GM06990 (cell line): ENCODE data around the gene KCTD2.
A peak's percentile ranks its signal among the peaks of the same experiment; 100 is the strongest.

Experiments
- DNase-seq: peaks from one replicate; pipeline ENCODE4 v3.0.0-alpha.2; 2011; ENCODE audit not compliant: insufficient read length; ENCODE audit errors: extremely low read depth
- H3K27me3 ChIP-seq: replicated peaks from 2 replicates; pipeline ENCODE4 v1.6.0; 2011; ENCODE audit warnings: low read length; ENCODE audit not compliant: control insufficient read depth, insufficient read depth
- H3K36me3 ChIP-seq: 2 replicates; pipeline ENCODE4 v1.5.1; 2011; ENCODE audit warnings: low read length; ENCODE audit not compliant: control insufficient read depth, insufficient read depth
- H3K4me3 ChIP-seq: replicated peaks from 2 replicates; pipeline ENCODE4 v1.5.1; 2011; ENCODE audit warnings: low read depth, mild to moderate bottlenecking, control low read depth, low read length
- TF ChIP-seq, protein P1 (sequence below): IDR thresholded peaks from 2 replicates; pipeline ENCODE4 v1.5.1; 2011; ENCODE audit warnings: low read length, control low read depth, mild to moderate bottlenecking, inconsistent platforms; ENCODE audit not compliant: insufficient read depth, poor library complexity, severe bottlenecking

The KCTD2 gene

DNA sequence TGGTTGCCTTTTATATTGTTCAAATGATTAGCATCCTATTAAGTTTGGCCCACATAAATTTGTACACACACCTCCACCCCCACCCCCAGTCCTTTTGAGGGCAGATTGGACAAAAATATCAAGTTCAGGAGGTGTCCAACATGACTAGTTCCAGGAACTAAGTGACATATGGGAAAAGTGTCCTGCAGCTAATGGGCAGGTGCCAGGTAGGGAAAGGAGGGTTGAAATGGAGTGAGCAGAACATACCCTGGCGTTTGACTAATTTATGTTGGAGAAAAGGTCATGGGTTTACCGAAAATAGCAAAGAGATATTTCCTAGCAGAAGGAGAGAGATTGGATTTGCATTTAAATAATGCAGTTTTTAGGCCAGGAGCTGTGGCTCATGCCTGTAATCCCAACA lies 4.9 kb downstream of the KCTD2 start:
- Histone ChIP-seq H3K4me3 (no peak overlapping the region), H3K27me3 (no peaks in the 10 kb centered on the region), H3K36me3 (peaks cover 5% of the 10 kb centered on the region)
- DNase-seq = no peak
- TF ChIP-seq, protein P1, sequence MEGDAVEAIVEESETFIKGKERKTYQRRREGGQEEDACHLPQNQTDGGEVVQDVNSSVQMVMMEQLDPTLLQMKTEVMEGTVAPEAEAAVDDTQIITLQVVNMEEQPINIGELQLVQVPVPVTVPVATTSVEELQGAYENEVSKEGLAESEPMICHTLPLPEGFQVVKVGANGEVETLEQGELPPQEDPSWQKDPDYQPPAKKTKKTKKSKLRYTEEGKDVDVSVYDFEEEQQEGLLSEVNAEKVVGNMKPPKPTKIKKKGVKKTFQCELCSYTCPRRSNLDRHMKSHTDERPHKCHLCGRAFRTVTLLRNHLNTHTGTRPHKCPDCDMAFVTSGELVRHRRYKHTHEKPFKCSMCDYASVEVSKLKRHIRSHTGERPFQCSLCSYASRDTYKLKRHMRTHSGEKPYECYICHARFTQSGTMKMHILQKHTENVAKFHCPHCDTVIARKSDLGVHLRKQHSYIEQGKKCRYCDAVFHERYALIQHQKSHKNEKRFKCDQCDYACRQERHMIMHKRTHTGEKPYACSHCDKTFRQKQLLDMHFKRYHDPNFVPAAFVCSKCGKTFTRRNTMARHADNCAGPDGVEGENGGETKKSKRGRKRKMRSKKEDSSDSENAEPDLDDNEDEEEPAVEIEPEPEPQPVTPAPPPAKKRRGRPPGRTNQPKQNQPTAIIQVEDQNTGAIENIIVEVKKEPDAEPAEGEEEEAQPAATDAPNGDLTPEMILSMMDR = no peak

DNA sequence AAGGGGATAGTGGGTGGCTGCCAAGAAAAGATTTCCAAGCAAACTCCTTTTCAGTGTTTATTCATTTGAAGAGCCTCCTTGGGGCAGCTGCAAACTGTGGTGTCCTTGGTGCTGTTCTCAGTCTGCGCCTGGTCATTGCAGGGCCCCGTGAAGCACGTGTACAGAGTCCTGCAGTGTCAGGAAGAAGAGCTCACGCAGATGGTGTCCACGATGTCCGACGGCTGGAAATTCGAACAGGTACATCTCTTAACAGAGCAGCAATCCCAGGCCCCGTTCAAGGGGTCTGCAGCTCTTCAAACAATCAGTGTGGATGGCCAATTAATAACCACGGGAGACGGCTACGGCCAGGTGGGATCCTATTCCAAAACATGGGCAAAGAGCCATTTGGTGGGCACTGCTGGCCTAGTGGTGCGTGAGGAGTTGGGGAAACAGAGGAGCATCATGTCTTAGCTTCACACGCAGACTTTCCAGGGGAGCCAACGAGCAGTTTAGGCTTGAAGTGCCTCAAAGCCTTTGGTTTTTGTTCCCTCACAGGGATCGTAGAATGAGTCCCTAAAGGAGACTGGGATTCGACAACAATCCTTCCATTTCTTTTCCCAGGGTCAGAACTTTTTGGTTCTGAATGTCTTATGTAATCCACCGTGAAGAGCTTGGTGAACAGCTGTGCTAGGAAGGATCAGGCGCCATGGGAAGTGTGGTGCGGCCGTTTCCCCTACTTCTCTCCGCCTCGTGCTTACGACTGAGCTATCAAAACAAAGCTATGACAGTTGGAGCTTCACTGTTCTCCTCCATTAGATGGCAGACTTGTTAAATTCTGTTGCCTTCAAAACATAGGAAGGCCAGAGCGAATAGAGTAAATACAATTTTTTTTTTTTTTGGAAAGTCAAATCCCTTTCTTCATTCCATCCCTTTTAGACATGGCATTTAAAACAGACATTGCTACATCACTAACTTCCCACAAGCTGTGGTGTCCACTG lies 12.6 kb downstream of the KCTD2 start:
- no peaks in the 10 kb centered on the region for H3K27me3 ChIP-seq
- TF ChIP-seq, protein P1 = peak; percentile 14
- no peak overlapping the region for H3K4me3 ChIP-seq
- DNase-seq = no peak
- H3K36me3 ChIP-seq = peaks cover 16% of the 10 kb centered on the region

DNA sequence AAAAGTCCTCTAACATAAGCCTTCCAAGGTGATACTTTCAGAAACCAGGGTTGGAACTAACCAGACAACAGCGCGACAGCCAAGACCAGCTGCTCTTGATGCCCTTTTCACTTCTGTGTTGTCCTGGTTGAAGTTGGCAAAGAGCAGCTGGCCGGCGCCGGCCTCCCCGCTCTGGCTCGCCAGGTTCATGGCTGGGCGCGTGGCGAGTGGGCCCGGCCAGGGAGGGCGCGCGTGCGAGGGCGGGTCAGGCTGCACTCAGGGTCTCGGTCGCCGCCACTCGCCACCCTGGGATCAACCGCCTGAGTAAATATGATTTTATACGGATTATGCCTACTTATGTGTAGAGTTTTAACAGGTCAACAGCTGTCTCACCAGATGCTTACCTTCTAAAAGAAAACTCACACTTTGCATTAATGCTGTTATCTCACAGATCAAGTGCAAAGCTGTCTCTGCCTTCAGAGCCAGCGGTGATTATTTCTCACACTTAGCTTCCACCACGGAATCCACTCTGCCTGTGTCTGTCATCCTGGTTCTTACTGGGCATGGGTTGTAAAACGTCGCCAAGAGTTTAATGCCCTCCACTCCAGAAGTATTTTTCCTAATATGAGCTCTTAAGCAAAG lies 13.5 kb downstream of the KCTD2 start:
- no peak for DNase-seq

DNA sequence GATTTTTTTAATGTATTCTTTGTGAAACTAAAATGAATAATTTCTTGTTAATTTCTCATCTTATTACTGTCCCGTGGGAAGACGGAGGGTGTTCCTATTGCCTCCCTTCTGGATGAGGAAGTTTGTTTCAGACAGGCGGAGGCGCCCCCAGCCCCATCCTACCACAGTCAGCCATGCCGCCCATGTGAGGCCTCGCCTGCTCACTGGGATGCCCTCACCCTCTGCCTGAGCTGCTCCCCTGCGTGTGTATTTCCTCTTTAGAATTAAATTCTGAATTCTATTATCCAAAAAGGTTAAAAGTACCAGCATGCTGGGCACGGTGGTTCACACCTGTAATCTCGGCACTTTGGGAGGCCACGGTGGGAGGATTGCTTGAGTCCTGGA lies 14.0 kb downstream of the KCTD2 start:
- no peak overlapping the region for H3K4me3 ChIP-seq
- TF ChIP-seq, protein P1 = no peak
- no peaks in the 10 kb centered on the region for H3K27me3 ChIP-seq
- H3K36me3 ChIP-seq = peaks cover 16% of the 10 kb centered on the region
- no peak for DNase-seq

More for the DNA sequence above, 13.5 kb downstream of the KCTD2 start:
- Histone ChIP-seq H3K27me3 (no peaks in the 10 kb centered on the region), H3K36me3 (peaks cover 16% of the 10 kb centered on the region), H3K4me3 (no peak overlapping the region)
- TF ChIP-seq, protein P1 = no peak

DNA sequence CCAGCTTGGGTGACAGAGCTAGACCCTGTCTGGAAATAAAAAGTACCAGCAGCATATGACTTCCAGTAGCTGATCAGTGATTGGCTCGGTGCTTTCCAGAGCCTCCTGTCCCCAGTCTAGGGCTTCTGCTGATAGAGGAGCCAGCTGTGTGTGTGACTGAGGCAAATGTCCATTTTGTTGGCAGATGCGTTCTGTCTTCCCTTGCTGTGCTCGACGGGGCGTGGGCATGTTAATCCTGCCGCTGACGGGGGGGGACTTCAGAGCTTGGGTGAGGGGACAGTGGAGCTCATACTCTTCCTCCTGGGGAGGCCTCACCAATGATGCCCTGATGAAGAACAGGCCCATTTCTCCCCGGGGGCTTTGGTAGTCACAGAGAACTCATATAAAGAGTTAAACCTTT lies 14.6 kb downstream of the KCTD2 start:
- TF ChIP-seq, protein P1 = no peak
- peaks cover 16% of the 10 kb centered on the region for H3K36me3 ChIP-seq
- no peaks in the 10 kb centered on the region for H3K27me3 ChIP-seq
- H3K4me3 ChIP-seq = no peak overlapping the region
- no peak for DNase-seq
